Type B pancreatic cell (in vitro differentiated cells): ENCODE data around the gene CASQ1. TPM values are rescaled to one million over a fixed set of nuclear protein-coding genes. Genes with fewer than 3 reads are reported as not detected.

ENCODE experiments used
- DNase-seq: peaks from one replicate; pipeline ENCODE4 v3.0.0; 2021; ENCODE audit warnings: mixed read lengths; ENCODE audit not compliant: unreplicated experiment; ENCODE audit errors: extremely low spot score
- H3K27ac Mint-ChIP-seq: 2 replicates; pipeline ENCODE4 v1.8.0; 2021; ENCODE audit warnings: mild to moderate bottlenecking, mixed read lengths
- H3K27me3 Mint-ChIP-seq: 2 replicates; pipeline ENCODE4 v1.8.0; 2021; ENCODE audit warnings: mixed read lengths
- H3K36me3 Mint-ChIP-seq: 2 replicates; pipeline ENCODE4 v1.8.0; 2021; ENCODE audit warnings: mixed read lengths
- H3K4me1 Mint-ChIP-seq: one replicate; pipeline ENCODE4 v1.8.0; 2021; ENCODE audit warnings: mixed read lengths; ENCODE audit not compliant: unreplicated experiment
- H3K4me3 Mint-ChIP-seq: 2 replicates; pipeline ENCODE4 v1.8.0; 2021; ENCODE audit warnings: mild to moderate bottlenecking, mixed read lengths
- H3K9me3 Mint-ChIP-seq: 2 replicates; pipeline ENCODE4 v1.8.0; 2021; ENCODE audit warnings: mixed read lengths
- total RNA-seq: library from RNA; stranded (reverse); gene quantifications from 2 replicates; pipeline ENCODE4 v1.2.1, GENCODE V29; 2021; ENCODE audit warnings: low replicate concordance
- TF ChIP-seq, protein P1 (sequence below): fragments of 200-600 bp; sonication (generic); conservative IDR thresholded peaks from 2 replicates; pipeline ENCODE4 v1.5.0; 2021; ENCODE audit warnings: antibody characterized with exemption, mild to moderate bottlenecking

The CASQ1 gene
- total RNA-seq, 1 donor from 2014 or later = 0.46 TPM

- TF ChIP-seq, protein P1, sequence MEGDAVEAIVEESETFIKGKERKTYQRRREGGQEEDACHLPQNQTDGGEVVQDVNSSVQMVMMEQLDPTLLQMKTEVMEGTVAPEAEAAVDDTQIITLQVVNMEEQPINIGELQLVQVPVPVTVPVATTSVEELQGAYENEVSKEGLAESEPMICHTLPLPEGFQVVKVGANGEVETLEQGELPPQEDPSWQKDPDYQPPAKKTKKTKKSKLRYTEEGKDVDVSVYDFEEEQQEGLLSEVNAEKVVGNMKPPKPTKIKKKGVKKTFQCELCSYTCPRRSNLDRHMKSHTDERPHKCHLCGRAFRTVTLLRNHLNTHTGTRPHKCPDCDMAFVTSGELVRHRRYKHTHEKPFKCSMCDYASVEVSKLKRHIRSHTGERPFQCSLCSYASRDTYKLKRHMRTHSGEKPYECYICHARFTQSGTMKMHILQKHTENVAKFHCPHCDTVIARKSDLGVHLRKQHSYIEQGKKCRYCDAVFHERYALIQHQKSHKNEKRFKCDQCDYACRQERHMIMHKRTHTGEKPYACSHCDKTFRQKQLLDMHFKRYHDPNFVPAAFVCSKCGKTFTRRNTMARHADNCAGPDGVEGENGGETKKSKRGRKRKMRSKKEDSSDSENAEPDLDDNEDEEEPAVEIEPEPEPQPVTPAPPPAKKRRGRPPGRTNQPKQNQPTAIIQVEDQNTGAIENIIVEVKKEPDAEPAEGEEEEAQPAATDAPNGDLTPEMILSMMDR = no peak
- Mint-ChIP-seq H3K36me3 (peaks cover 16% of the 10 kb centered on the region), H3K4me3 (peak within 1 kb of the TSS; percentile 90), H3K27ac (peak within 1 kb of the TSS; percentile 88), H3K27me3 (no peaks in the 10 kb centered on the region), H3K9me3 (no peaks in the 10 kb centered on the region), H3K4me1 (peaks cover 48% of the 10 kb centered on the region)
- DNase-seq = peak; percentile 79
Observed at GRCh38 chr1:160205242-160206035, 15.1 kb downstream of the CASQ1 start, which contains the start of gene PEA15. Gene PEA15 (plus strand): TSS chr1:160205384. CDS start chr1:160211545, 6,161 bp downstream.

- Mint-ChIP-seq H3K4me3 (peak overlapping the region; percentile 90), H3K27ac (peak overlapping the region; percentile 88), H3K36me3 (peaks cover 16% of the 10 kb centered on the region), H3K9me3 (no peaks in the 10 kb centered on the region), H3K4me1 (peaks cover 50% of the 10 kb centered on the region), H3K27me3 (no peaks in the 10 kb centered on the region)
- TF ChIP-seq, protein P1 = no peak
- DNase-seq = no peak
Observed at GRCh38 chr1:160206036-160206389, 15.6 kb downstream of the CASQ1 start.

GRCh38 chr1:160206421-160207117 lies 16.2 kb downstream of the CASQ1 start:
- Mint-ChIP-seq H3K27me3 (no peaks in the 10 kb centered on the region), H3K9me3 (no peaks in the 10 kb centered on the region), H3K4me1 (peaks cover 50% of the 10 kb centered on the region), H3K36me3 (peaks cover 20% of the 10 kb centered on the region), H3K27ac (peak overlapping the region; percentile 88), H3K4me3 (peak overlapping the region; percentile 90)
- TF ChIP-seq, protein P1 = no peak
- no peak for DNase-seq

- H3K36me3 Mint-ChIP-seq = peaks cover 24% of the 10 kb centered on the region
- H3K4me3 Mint-ChIP-seq = peak overlapping the region; percentile 90
- no peaks in the 10 kb centered on the region for H3K9me3 Mint-ChIP-seq
- H3K27me3 Mint-ChIP-seq = no peaks in the 10 kb centered on the region
- H3K4me1 Mint-ChIP-seq = peaks cover 50% of the 10 kb centered on the region
- H3K27ac Mint-ChIP-seq = peak overlapping the region; percentile 88
- TF ChIP-seq, protein P1 = no peak
- no peak for DNase-seq
Observed at GRCh38 chr1:160207118-160207650, 16.8 kb downstream of the CASQ1 start.

DNA sequence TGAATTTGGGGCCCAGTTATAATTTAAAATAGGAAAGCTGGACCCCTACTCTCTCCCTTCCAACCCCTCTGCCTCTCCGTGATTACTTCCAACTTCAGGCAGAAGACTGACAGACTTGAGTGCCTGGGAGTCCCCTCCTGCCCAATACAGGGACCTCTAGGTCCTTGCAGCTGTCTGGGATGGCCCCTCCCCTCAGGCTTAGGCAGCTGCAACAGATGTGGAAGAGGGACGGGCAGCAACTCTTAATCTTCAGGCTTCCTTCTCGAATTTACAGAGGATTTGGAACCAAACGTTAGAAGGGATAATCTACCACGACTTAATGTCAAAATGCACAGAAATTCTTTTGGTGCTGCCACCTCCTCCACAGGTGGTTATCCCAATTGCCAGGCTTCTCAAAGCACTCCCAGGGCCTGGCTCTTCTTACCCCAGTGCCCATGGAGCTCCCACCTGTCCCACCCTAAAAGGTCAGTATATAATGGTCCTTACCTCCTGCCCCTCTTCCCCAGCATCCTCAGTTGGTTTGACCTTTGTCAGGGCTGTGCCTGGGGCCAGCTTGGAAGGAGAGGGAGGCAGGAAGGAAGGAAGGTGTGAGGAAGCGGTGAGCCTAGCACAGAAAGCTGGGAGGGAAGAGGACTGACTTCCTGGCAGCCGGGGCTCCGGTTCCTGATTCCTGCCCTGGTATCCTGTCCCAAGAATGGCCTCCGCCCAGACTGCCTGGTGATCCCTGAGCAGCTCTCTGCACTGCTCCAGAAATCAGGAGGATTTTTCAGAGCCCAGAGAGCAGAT lies 17.6 kb downstream of the CASQ1 start:
- TF ChIP-seq, protein P1 = no peak
- Mint-ChIP-seq H3K36me3 (peaks cover 31% of the 10 kb centered on the region), H3K4me1 (peaks cover 50% of the 10 kb centered on the region), H3K9me3 (no peaks in the 10 kb centered on the region), H3K4me3 (peak overlapping the region; percentile 90), H3K27ac (peak overlapping the region; percentile 61), H3K27me3 (no peaks in the 10 kb centered on the region)
- DNase-seq = no peak
